Uterus (tissue), 4 donors: Measurements from ENCODE around the gene ZNF106. TPM values are rescaled to one million over a fixed set of nuclear protein-coding genes. Genes with fewer than 3 reads are reported as not detected.

Experiments
- DNase-seq, 2 donors: peaks; one replicate each; pipeline ENCODE4 v3.0.0-alpha.2; 2019 to 2020
- H3K27ac ChIP-seq, 2 donors: fragments of 200-600 bp; sonication (generic); 1 replicate in 1 of 2; 2 replicates in 1 of 2; pipeline ENCODE4 v1.5.1; 2016 to 2018
- H3K27me3 ChIP-seq, 2 donors: fragments of 200-600 bp; sonication (generic); one replicate each; pipeline ENCODE4 v1.5.1; 2018 to 2019; ENCODE audit warnings: control low read depth in 1 of 2
- H3K36me3 ChIP-seq, 2 donors: fragments of 200-600 bp; sonication (generic); one replicate each; pipeline ENCODE4 v1.5.1; 2019; ENCODE audit warnings: control low read depth in 1 of 2
- H3K4me1 ChIP-seq, 2 donors: fragments of 200-600 bp; sonication (generic); one replicate each; pipeline ENCODE4 v1.5.1; 2018 to 2019; ENCODE audit warnings: control low read depth in 1 of 2
- H3K4me3 ChIP-seq, 2 donors: fragments of 200-600 bp; sonication (generic); 1 replicate in 1 of 2; 2 replicates in 1 of 2; pipeline ENCODE4 v1.5.1; 2018 to 2019; ENCODE audit warnings: mild to moderate bottlenecking in 1 of 2
- H3K9me3 ChIP-seq, 2 donors: fragments of 200-600 bp; sonication (generic); one replicate each; pipeline ENCODE4 v1.5.1; 2019; ENCODE audit warnings: control low read depth in 1 of 2
- CTCF ChIP-seq, 4 experiments: fragments of 200-600 bp in 2 of 4; fragments of 450-650 bp in 2 of 4; sonication (generic) in 2 of 4; IDR thresholded peaks; one replicate each; pipeline ENCODE4 v1.5.1; 2016 to 2019; ENCODE audit warnings: antibody characterized with exemption in 4 of 4, mild to moderate bottlenecking in 2 of 4, moderate library complexity in 1 of 4
- POLR2A ChIP-seq, 2 donors: fragments of 450-650 bp; IDR thresholded peaks; one replicate each; pipeline ENCODE4 v1.6.1; 2016; ENCODE audit warnings: antibody characterized with exemption in 2 of 2, mild to moderate bottlenecking in 1 of 2, moderate library complexity in 1 of 2
- intact Hi-C: fragments of 100-400 bp; cut with DNase I; formaldehyde crosslinking; loops from one replicate; pipeline ENCODE4 v1.15.1; 2023; ENCODE audit warnings: low total_unique reads
- total RNA-seq, 4 donors: library from RNA; depleted of rRNA in 3 of 4; stranded (reverse); fragments of >200 nt in 3 of 4; gene quantifications; one replicate each; pipeline versions ENCODE4 v1.1.0 to v1.2.4, GENCODE V29; 2014 to 2023
- donor health status: DM: yes; HTN: yes; CAD: no.

Gene ZNF106
- total RNA-seq, 4 donors from 2014 or later, result 56.6 to 95.0 (median 72.0) TPM

GRCh38 chr15:42373274-42373673 is 117.7 kb downstream of the ZNF106 start:
- Histone ChIP-seq H3K9me3 (no peaks in the 10 kb centered on the region), H3K4me3 (no peak overlapping the region), H3K36me3 (no peaks in the 10 kb centered on the region), H3K27me3 (no peaks in the 10 kb centered on the region), H3K27ac (no peak overlapping the region), H3K4me1 (no peaks in the 10 kb centered on the region)
- intact Hi-C loops, result no loop called here
- TF ChIP-seq CTCF (IDR thresholded peaks at IDR 0.05), result no peak
- no peak for TF ChIP-seq POLR2A (IDR thresholded peaks at IDR 0.05)
- DNase-seq, result no peak

- no peak overlapping the region for H3K27ac ChIP-seq
- no peaks in the 10 kb centered on the region for H3K4me1 ChIP-seq
- no peak for TF ChIP-seq CTCF (IDR thresholded peaks at IDR 0.05)
- no peak for TF ChIP-seq POLR2A (IDR thresholded peaks at IDR 0.05)
- H3K9me3 ChIP-seq, result no peaks in the 10 kb centered on the region
- H3K27me3 ChIP-seq, result no peaks in the 10 kb centered on the region
- no peak overlapping the region for H3K4me3 ChIP-seq
- no peaks in the 10 kb centered on the region for H3K36me3 ChIP-seq
- DNase-seq, result no peak
- intact Hi-C loops, result no loop called here
These were observed 119.8 kb downstream of the ZNF106 start for GRCh38 chr15:42371096-42371495.

- H3K4me3 ChIP-seq, result no peak overlapping the region
- intact Hi-C loops, result no loop called here
- TF ChIP-seq POLR2A (IDR thresholded peaks at IDR 0.05) (no peak), CTCF (IDR thresholded peaks at IDR 0.05) (no peak)
- no peaks in the 10 kb centered on the region for H3K27me3 ChIP-seq
- H3K36me3 ChIP-seq, result no peaks in the 10 kb centered on the region
- no peaks in the 10 kb centered on the region for H3K9me3 ChIP-seq
- no peak overlapping the region for H3K27ac ChIP-seq
- DNase-seq, result no peak
- no peaks in the 10 kb centered on the region for H3K4me1 ChIP-seq
These were observed 122.8 kb downstream of the ZNF106 start for GRCh38 chr15:42368096-42368495.

- intact Hi-C loops, result no loop called here
- no peaks in the 10 kb centered on the region for H3K27me3 ChIP-seq
- H3K4me1 ChIP-seq, result no peaks in the 10 kb centered on the region
- no peak overlapping the region for H3K27ac ChIP-seq
- no peak overlapping the region for H3K4me3 ChIP-seq
- no peaks in the 10 kb centered on the region for H3K9me3 ChIP-seq
- DNase-seq, result no peak
- no peaks in the 10 kb centered on the region for H3K36me3 ChIP-seq
- TF ChIP-seq CTCF (IDR thresholded peaks at IDR 0.05) (no peak), POLR2A (IDR thresholded peaks at IDR 0.05) (no peak)
These were observed 123.9 kb downstream of the ZNF106 start for GRCh38 chr15:42367041-42367440.

- Histone ChIP-seq H3K4me1 (no peaks in the 10 kb centered on the region), H3K27me3 (no peaks in the 10 kb centered on the region), H3K36me3 (no peaks in the 10 kb centered on the region), H3K27ac (no peak overlapping the region), H3K4me3 (no peak overlapping the region), H3K9me3 (no peaks in the 10 kb centered on the region)
- intact Hi-C loops, result no loop called here
- no peak for DNase-seq
- no peak for TF ChIP-seq CTCF (IDR thresholded peaks at IDR 0.05)
- TF ChIP-seq POLR2A (IDR thresholded peaks at IDR 0.05), result no peak
These were observed 124.9 kb downstream of the ZNF106 start for GRCh38 chr15:42365921-42366550.
